ENCODE results near the gene HMGN1.

Gene HMGN1

GRCh38 chr21:39340687-39341086, 8.2 kb downstream of the HMGN1 start:
- TF ChIP-seq TEAD4 (IDR thresholded peaks at IDR 0.05) (no peak), FOXM1 (IDR thresholded peaks at IDR 0.05; ENCODE audit: borderline replicate concordance, low read depth) (no peak), RAD21 (IDR thresholded peaks at IDR 0.05; ENCODE audit: low read depth) (no peak), TAF1 (IDR thresholded peaks at IDR 0.05; ENCODE audit: low read depth) (no peak), ZBTB7A (IDR thresholded peaks at IDR 0.05; ENCODE audit: low read depth) (no peak), TCF12 (IDR thresholded peaks at IDR 0.05; ENCODE audit: low read depth) (no peak), EP300 (IDR thresholded peaks at IDR 0.05; ENCODE audit: borderline replicate concordance) (no peak), CEBPB (IDR thresholded peaks at IDR 0.05) (no peak), EGR1 (IDR thresholded peaks at IDR 0.05) (no peak), YY1 (IDR thresholded peaks at IDR 0.05; ENCODE audit: low read depth) (no peak)
- TF ChIP-seq, protein P1, sequence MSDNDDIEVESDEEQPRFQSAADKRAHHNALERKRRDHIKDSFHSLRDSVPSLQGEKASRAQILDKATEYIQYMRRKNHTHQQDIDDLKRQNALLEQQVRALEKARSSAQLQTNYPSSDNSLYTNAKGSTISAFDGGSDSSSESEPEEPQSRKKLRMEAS (IDR thresholded peaks at IDR 0.05) = no peak
- TF ChIP-seq, protein P2, sequence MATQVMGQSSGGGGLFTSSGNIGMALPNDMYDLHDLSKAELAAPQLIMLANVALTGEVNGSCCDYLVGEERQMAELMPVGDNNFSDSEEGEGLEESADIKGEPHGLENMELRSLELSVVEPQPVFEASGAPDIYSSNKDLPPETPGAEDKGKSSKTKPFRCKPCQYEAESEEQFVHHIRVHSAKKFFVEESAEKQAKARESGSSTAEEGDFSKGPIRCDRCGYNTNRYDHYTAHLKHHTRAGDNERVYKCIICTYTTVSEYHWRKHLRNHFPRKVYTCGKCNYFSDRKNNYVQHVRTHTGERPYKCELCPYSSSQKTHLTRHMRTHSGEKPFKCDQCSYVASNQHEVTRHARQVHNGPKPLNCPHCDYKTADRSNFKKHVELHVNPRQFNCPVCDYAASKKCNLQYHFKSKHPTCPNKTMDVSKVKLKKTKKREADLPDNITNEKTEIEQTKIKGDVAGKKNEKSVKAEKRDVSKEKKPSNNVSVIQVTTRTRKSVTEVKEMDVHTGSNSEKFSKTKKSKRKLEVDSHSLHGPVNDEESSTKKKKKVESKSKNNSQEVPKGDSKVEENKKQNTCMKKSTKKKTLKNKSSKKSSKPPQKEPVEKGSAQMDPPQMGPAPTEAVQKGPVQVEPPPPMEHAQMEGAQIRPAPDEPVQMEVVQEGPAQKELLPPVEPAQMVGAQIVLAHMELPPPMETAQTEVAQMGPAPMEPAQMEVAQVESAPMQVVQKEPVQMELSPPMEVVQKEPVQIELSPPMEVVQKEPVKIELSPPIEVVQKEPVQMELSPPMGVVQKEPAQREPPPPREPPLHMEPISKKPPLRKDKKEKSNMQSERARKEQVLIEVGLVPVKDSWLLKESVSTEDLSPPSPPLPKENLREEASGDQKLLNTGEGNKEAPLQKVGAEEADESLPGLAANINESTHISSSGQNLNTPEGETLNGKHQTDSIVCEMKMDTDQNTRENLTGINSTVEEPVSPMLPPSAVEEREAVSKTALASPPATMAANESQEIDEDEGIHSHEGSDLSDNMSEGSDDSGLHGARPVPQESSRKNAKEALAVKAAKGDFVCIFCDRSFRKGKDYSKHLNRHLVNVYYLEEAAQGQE (IDR thresholded peaks at IDR 0.05; ENCODE audit: low read depth) = no peak

DNA sequence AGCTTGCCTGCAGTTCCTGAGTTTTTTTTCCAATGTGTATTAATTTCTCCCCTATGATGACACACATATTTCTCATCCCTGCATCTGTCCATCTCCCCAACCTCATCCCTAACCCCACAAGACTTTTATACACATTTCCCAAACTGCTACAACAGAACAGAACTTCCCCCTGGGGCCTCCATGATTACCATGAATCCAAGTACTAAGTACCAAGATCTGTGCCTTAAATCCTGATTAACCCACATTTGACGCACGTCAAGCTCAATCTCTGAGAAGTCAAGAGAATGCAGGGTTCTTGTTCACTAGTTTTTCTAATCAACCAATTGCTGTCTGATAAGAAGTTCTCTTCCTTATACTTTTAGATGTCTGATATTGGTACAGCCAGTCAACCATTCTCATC, 9.7 kb downstream of the HMGN1 start:
- TF ChIP-seq YY1 (IDR thresholded peaks at IDR 0.05; ENCODE audit: low read depth) (no peak), TEAD4 (IDR thresholded peaks at IDR 0.05) (no peak), TCF12 (IDR thresholded peaks at IDR 0.05; ENCODE audit: low read depth) (no peak), RAD21 (IDR thresholded peaks at IDR 0.05; ENCODE audit: low read depth) (no peak), CREB1 (IDR thresholded peaks at IDR 0.05; ENCODE audit: low read depth) (no peak), NFIC (IDR thresholded peaks at IDR 0.05) (no peak), CEBPB (IDR thresholded peaks at IDR 0.05) (no peak), ZBTB7A (IDR thresholded peaks at IDR 0.05; ENCODE audit: low read depth) (no peak), FOXM1 (IDR thresholded peaks at IDR 0.05; ENCODE audit: borderline replicate concordance, low read depth) (no peak), USF1 (IDR thresholded peaks at IDR 0.05) (no peak)
- TF ChIP-seq, protein P1 (IDR thresholded peaks at IDR 0.05) = no peak
- TF ChIP-seq, protein P2 (IDR thresholded peaks at IDR 0.05; ENCODE audit: low read depth) = no peak

GRCh38 chr21:39336457-39337008, 12.4 kb downstream of the HMGN1 start:
- TF ChIP-seq USF1 (IDR thresholded peaks at IDR 0.05) (no peak), NFIC (IDR thresholded peaks at IDR 0.05) (no peak), CEBPB (IDR thresholded peaks at IDR 0.05) (no peak), TAF1 (IDR thresholded peaks at IDR 0.05; ENCODE audit: low read depth) (no peak), ZBTB7A (IDR thresholded peaks at IDR 0.05; ENCODE audit: low read depth) (no peak), RAD21 (IDR thresholded peaks at IDR 0.05; ENCODE audit: low read depth) (no peak), FOXM1 (IDR thresholded peaks at IDR 0.05; ENCODE audit: borderline replicate concordance, low read depth) (no peak), EGR1 (IDR thresholded peaks at IDR 0.05) (no peak), EP300 (IDR thresholded peaks at IDR 0.05; ENCODE audit: borderline replicate concordance) (no peak), CREB1 (IDR thresholded peaks at IDR 0.05; ENCODE audit: low read depth) (no peak), YY1 (IDR thresholded peaks at IDR 0.05; ENCODE audit: low read depth) (no peak), TEAD4 (IDR thresholded peaks at IDR 0.05) (no peak), TCF12 (IDR thresholded peaks at IDR 0.05; ENCODE audit: low read depth) (no peak)
- TF ChIP-seq, protein P2 (IDR thresholded peaks at IDR 0.05; ENCODE audit: low read depth) = no peak
- TF ChIP-seq, protein P1 (IDR thresholded peaks at IDR 0.05) = no peak

DNA sequence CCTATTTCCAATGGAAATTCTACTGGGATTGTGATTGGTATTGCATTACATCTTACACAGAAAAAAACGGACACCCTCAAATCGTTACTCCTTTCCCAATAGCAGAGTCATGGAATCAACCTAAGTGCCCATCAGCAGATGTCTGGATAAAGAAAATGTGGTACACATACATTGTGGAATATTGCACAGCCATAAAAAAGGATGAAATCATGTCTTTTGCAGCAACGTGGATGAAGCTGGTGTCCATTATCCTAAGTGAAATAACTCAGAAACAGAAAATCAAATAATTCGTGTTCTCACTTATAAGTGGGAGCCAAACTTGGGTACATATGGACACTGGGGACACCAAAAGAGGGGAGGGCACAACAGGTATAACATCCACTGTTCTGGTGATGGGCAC, 14.3 kb downstream of the HMGN1 start:
- TF ChIP-seq EP300 (IDR thresholded peaks at IDR 0.05; ENCODE audit: borderline replicate concordance) (no peak), NFIC (IDR thresholded peaks at IDR 0.05) (no peak), CREB1 (IDR thresholded peaks at IDR 0.05; ENCODE audit: low read depth) (no peak), FOXM1 (IDR thresholded peaks at IDR 0.05; ENCODE audit: borderline replicate concordance, low read depth) (no peak), CEBPB (IDR thresholded peaks at IDR 0.05) (no peak), TEAD4 (IDR thresholded peaks at IDR 0.05) (no peak), RAD21 (IDR thresholded peaks at IDR 0.05; ENCODE audit: low read depth) (no peak), ZBTB7A (IDR thresholded peaks at IDR 0.05; ENCODE audit: low read depth) (no peak)
- TF ChIP-seq, protein P2 (IDR thresholded peaks at IDR 0.05; ENCODE audit: low read depth) = no peak

Data from Ishikawa (cell line).